Activated CD8-positive, alpha-beta memory T cell treated with anti-CD3 and anti-CD28 coated beads, Interleukin-2, amount 50 U/mL, for 1 hour (primary cell): Measurements from ENCODE around the gene SMC6.

Experiments
- DNase-seq: peaks from one replicate; pipeline ENCODE4 v3.0.0-alpha.2; 2020; ENCODE audit errors: extremely low read depth

The SMC6 gene

GRCh38 chr2:17753803-17754663 is at the start of gene SMC6, which contains the start of gene GEN1:
SMC6 (minus strand) TSS chr2:17753810; CDS start chr2:17745946, 7,864 bp downstream.
GEN1 (plus strand) TSS chr2:17754138; CDS start chr2:17759944, 5,806 bp downstream.
- peak; percentile 65 for DNase-seq

- no peak for DNase-seq
Measured at GRCh38 chr2:17800693-17801458, 47.3 kb upstream of the SMC6 start.

- no peak for DNase-seq
Measured at GRCh38 chr2:17800219-17800618, 46.6 kb upstream of the SMC6 start.

- DNase-seq: no peak
Measured at GRCh38 chr2:17799301-17800120, 45.9 kb upstream of the SMC6 start.

GRCh38 chr2:17798338-17798737 is 44.7 kb upstream of the SMC6 start:
- DNase-seq: no peak

GRCh38 chr2:17795309-17795708 is 41.7 kb upstream of the SMC6 start:
- no peak for DNase-seq

GRCh38 chr2:17793803-17794354 is 40.3 kb upstream of the SMC6 start:
- no peak for DNase-seq

GRCh38 chr2:17793296-17793695 is 39.7 kb upstream of the SMC6 start:
- DNase-seq: no peak

GRCh38 chr2:17792515-17792914 is 38.9 kb upstream of the SMC6 start:
- no peak for DNase-seq

- DNase-seq: no peak
Measured at GRCh38 chr2:17791817-17792130, 38.2 kb upstream of the SMC6 start.

- DNase-seq: no peak
Measured at GRCh38 chr2:17791121-17791816, 37.7 kb upstream of the SMC6 start.

GRCh38 chr2:17790536-17790935 is 36.9 kb upstream of the SMC6 start:
- DNase-seq: no peak

GRCh38 chr2:17788773-17789172 is 35.2 kb upstream of the SMC6 start:
- no peak for DNase-seq

GRCh38 chr2:17786727-17787126 is 33.1 kb upstream of the SMC6 start:
- DNase-seq: no peak

- no peak for DNase-seq
Measured at GRCh38 chr2:17781482-17781881, 27.9 kb upstream of the SMC6 start.

- DNase-seq: no peak
Measured at GRCh38 chr2:17780546-17780945, 26.9 kb upstream of the SMC6 start.

GRCh38 chr2:17772532-17772931 is 18.9 kb upstream of the SMC6 start:
- DNase-seq: no peak

- no peak for DNase-seq
Measured at GRCh38 chr2:17771956-17772355, 18.3 kb upstream of the SMC6 start.

GRCh38 chr2:17768894-17769293 is 15.3 kb upstream of the SMC6 start:
- DNase-seq: no peak

GRCh38 chr2:17765398-17765797 is 11.8 kb upstream of the SMC6 start:
- DNase-seq: no peak

- DNase-seq: no peak
Measured at GRCh38 chr2:17763641-17764333, 10.2 kb upstream of the SMC6 start.
